Mucosa of descending colon (tissue), 3 donors: ENCODE measurements around the gene RSPH9. TPM values are rescaled to one million over a fixed set of nuclear protein-coding genes. Genes with fewer than 3 reads are reported as not detected.

Source experiments
- ATAC-seq: fragments of 200-7000 bp; cut with Tn5 transposase; one replicate; pipeline ENCODE4 v1.9.1; 2020; ENCODE audit warnings: mild to moderate bottlenecking, moderate library complexity
- DNase-seq, 3 donors: peaks; one replicate each; pipeline ENCODE4 v3.0.0-alpha.2; 2020
- H3K36me3 ChIP-seq: fragments of 200-600 bp; one replicate; pipeline ENCODE4 v1.8.0; 2021; ENCODE audit warnings: low read depth, mild to moderate bottlenecking
- H3K4me1 ChIP-seq: fragments of 200-600 bp; one replicate; pipeline ENCODE4 v1.8.0; 2021; ENCODE audit warnings: low read depth, mild to moderate bottlenecking
- H3K4me3 ChIP-seq: fragments of 200-600 bp; one replicate; pipeline ENCODE4 v1.8.0; 2021; ENCODE audit warnings: mild to moderate bottlenecking
- H3K9me3 ChIP-seq: fragments of 200-600 bp; one replicate; pipeline ENCODE4 v1.8.0; 2021; ENCODE audit warnings: mild to moderate bottlenecking
- intact Hi-C, 2 donors: fragments of 100-400 bp; cut with DNase I in 1 of 2; cut with micrococcal nuclease in 1 of 2; formaldehyde crosslinking; loops; one replicate each; pipeline versions ENCODE4 v1.11.0 to v1.11.1; 2022; cut with DNase I, micrococcal nuclease
- total RNA-seq, 3 donors: library from RNA; stranded (reverse); fragmentation: NEBNext Ultra II Directional in 2 of 3; extraction: Animal tissue kit (Norgen Biotek cat#: 25700) in 2 of 3; gene quantifications; one replicate each; pipeline versions ENCODE4 v1.2.1 to v1.2.4, GENCODE V29; 2021 to 2023
- TF ChIP-seq, protein P1 (sequence below): fragments of 200-600 bp; IDR thresholded peaks from one replicate; pipeline ENCODE4 v1.8.0; 2022; ENCODE audit warnings: antibody characterized with exemption, mild to moderate bottlenecking
- donor health status: DM: no; HTN: no; CAD: no; lungs with moderate emphysema.
- donor health status: DM: no; HTN: no; CAD: no.
- donor health status: DM: no; HTN: yes; CAD: no.

Gene RSPH9
- total RNA-seq, 3 donors from 2014 or later = 0.12 TPM; not detected in 2

GRCh38 chr6:43717822-43718221 lies 73.0 kb downstream of the RSPH9 start:
- ATAC-seq = peak; percentile 22
- Histone ChIP-seq H3K9me3 (no peaks in the 10 kb centered on the region), H3K36me3 (no peaks in the 10 kb centered on the region), H3K4me1 (no peaks in the 10 kb centered on the region), H3K4me3 (no peak overlapping the region)
- TF ChIP-seq, protein P1, sequence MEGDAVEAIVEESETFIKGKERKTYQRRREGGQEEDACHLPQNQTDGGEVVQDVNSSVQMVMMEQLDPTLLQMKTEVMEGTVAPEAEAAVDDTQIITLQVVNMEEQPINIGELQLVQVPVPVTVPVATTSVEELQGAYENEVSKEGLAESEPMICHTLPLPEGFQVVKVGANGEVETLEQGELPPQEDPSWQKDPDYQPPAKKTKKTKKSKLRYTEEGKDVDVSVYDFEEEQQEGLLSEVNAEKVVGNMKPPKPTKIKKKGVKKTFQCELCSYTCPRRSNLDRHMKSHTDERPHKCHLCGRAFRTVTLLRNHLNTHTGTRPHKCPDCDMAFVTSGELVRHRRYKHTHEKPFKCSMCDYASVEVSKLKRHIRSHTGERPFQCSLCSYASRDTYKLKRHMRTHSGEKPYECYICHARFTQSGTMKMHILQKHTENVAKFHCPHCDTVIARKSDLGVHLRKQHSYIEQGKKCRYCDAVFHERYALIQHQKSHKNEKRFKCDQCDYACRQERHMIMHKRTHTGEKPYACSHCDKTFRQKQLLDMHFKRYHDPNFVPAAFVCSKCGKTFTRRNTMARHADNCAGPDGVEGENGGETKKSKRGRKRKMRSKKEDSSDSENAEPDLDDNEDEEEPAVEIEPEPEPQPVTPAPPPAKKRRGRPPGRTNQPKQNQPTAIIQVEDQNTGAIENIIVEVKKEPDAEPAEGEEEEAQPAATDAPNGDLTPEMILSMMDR = no peak
- peak in 1 of 3 donors; percentile 69 for DNase-seq
- intact Hi-C loops = no loop called here

DNA sequence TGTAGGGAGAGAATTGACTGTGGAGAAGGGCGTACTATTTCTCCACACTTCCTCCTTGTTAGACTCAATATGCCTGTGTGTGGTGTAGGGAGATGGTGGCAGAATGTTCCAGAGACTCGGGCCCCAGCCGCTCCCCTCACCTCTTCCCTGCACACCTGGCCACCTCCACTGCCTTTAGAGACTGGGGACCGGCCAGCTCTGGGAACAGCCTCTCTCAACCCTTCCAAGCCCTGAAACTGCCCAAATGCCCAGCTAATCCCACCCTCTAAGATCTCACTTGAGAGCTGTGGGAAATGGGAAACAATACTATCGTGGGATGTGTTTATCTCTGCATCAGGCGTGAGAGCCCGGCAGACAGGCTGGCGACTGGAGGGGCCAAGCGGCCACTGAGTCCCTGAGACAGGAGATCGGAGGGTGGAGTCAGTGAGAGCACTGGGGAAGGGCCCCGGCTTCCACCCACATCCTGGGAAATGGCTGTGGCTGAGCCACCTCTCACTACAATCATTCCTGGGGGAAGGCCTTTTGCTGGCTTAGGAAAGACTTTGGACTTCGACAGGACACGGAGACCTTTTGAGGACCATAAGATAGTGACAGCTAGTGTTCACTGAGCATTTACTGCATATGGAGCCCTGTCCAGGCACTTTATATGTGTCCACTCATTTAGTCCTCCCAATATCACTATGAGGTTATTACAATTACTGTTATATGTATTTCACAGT lies 73.7 kb downstream of the RSPH9 start:
- TF ChIP-seq, protein P1 = no peak
- H3K4me3 ChIP-seq = no peak overlapping the region
- no peaks in the 10 kb centered on the region for H3K4me1 ChIP-seq
- H3K9me3 ChIP-seq = no peaks in the 10 kb centered on the region
- ATAC-seq (no peak), DNase-seq (no peak)
- intact Hi-C loops = no loop called here
- H3K36me3 ChIP-seq = no peaks in the 10 kb centered on the region

GRCh38 chr6:43719511-43719910 lies 74.7 kb downstream of the RSPH9 start:
- Histone ChIP-seq H3K4me1 (peaks cover 5% of the 10 kb centered on the region), H3K9me3 (no peaks in the 10 kb centered on the region), H3K36me3 (no peaks in the 10 kb centered on the region), H3K4me3 (no peak overlapping the region)
- DNase-seq (no peak), ATAC-seq (no peak)
- intact Hi-C loops = no loop called here
- TF ChIP-seq, protein P1 = no peak

- TF ChIP-seq, protein P1 = no peak
- H3K4me1 ChIP-seq = peaks cover 13% of the 10 kb centered on the region
- ATAC-seq (no peak), DNase-seq (no peak)
- no peaks in the 10 kb centered on the region for H3K36me3 ChIP-seq
- H3K9me3 ChIP-seq = no peaks in the 10 kb centered on the region
- intact Hi-C loops = loop anchor here in 1 of 2 donors (5.0 kb wide), 1 partner anchor 356 kb away; no protein-coding TSS in a partner anchor
- H3K4me3 ChIP-seq = no peak overlapping the region
These were observed 76.2 kb downstream of the RSPH9 start for GRCh38 chr6:43720999-43721398.

Other genes starting within 250 kb of the RSPH9 start
- 10 to 100 TPM; 25.3 to 43.3 (median 37.4) TPM for gene ABCC10, start 217.5 kb upstream of the RSPH9 start, total RNA-seq
- under 1 TPM in 1 of 3 donors, not detected in 2; 0.47 TPM for gene DLK2, start 189.5 kb upstream of the RSPH9 start, total RNA-seq
- gene TJAP1, start 167.5 kb upstream of the RSPH9 start, total RNA-seq = 10 to 100 TPM; 20.8 to 33.8 (median 26.3) TPM
- 1 to 10 TPM in 1 of 3 donors, under 1 TPM in 2; 0.23 to 1.2 (median 0.46) TPM for gene LRRC73, start 134.7 kb upstream of the RSPH9 start, total RNA-seq
- 100 to 1,000 TPM in 2 of 3 donors, 10 to 100 TPM in 1; 88.4 to 131 (median 105) TPM for gene YIPF3, start 128.1 kb upstream of the RSPH9 start, total RNA-seq
- 10 to 100 TPM; 27.5 to 29.8 (median 27.9) TPM for gene POLR1C, start 127.9 kb upstream of the RSPH9 start, total RNA-seq
- gene XPO5, start 69.0 kb upstream of the RSPH9 start, total RNA-seq = 10 to 100 TPM; 24.0 to 29.4 (median 29.2) TPM
- gene POLH, start 68.9 kb upstream of the RSPH9 start, total RNA-seq = 10 to 100 TPM; 12.0 to 17.1 (median 14.2) TPM
- 100 to 1,000 TPM in 1 of 3 donors, 10 to 100 TPM in 2; 61.1 to 100 (median 82.1) TPM for gene GTPBP2, start 15.8 kb upstream of the RSPH9 start, total RNA-seq
- 10 to 100 TPM; 25.7 to 51.4 (median 41.4) TPM for gene MAD2L1BP, start 9.2 kb upstream of the RSPH9 start, total RNA-seq
- gene MRPS18A, start 42.8 kb downstream of the RSPH9 start, total RNA-seq = 10 to 100 TPM; 36.9 to 65.7 (median 61.9) TPM
- gene VEGFA, start 125.2 kb downstream of the RSPH9 start, total RNA-seq = 100 to 1,000 TPM in 1 of 3 donors, 10 to 100 TPM in 2; 89.4 to 165 (median 94.7) TPM